Cardiac fibroblast (primary cell): ENCODE data around the gene FOXJ1.

Experiments
- DNase-seq, 2 donors: peaks; one replicate each; pipeline versions ENCODE4 v3.0.0 to v3.0.0-alpha.2; 2010; ENCODE audit warnings: low read depth in 2 of 2
- H3K4me3 ChIP-seq, 2 donors: replicated peaks in 1 of 2; 1 replicate in 1 of 2; 2 replicates in 1 of 2; pipeline ENCODE4 v1.5.1; 2011; ENCODE audit warnings: low read depth in 2 of 2, low read length in 2 of 2, mild to moderate bottlenecking in 2 of 2, moderate library complexity in 1 of 2
- TF ChIP-seq, protein P1 (sequence below): IDR thresholded peaks from one replicate; pipeline ENCODE4 v1.5.1; 2011; ENCODE audit warnings: low read depth, mild to moderate bottlenecking, low read length, inconsistent platforms

The FOXJ1 gene

DNA sequence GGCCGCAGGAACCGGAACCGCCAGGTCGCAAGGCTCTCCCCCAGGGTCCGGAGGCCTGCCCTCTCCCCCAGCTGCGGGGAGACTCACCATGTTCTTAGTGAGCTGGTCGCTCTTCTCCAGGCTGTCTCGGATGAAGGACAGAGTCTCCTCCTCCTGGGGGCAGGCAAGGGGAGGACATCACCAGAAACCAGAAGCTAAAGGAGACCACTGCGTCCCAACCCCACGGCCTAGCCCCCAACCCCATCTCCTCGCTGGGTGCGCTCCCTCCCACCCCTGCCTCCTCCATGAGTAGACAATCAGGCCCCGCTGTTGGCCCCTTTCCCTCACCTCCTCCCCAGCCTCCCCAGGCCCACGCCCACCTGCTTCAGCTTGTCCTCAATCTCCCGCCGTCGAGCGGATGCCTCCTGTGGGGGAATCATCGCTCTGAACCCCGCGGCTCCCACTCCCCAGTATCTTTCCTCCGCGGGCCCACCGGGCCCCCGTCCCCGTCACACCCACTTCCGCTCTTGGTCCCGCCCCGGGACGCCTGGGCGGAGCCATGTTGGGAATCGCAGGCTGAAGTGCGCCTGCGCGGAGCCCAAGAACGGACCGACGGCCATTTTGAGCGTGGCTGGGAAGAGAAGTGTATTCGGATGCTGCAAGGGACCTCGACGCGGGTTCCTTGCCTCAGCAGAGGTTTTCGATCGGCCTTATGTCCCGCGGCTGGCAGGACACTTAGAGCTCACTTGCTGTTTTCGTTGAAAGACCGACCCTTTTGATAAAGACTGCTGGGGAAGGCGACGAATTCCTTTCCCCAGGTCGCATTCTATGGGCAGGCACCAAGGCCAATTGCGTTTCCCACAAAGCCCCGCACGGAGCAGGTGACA is 37.5 kb downstream of the FOXJ1 start, which contains the start of gene EXOC7:
EXOC7 (minus strand) TSS at position 514 of the 866 bp plus-strand sequence; CDS start at position 419, 95 bp downstream.
- peak within 1 kb of the TSS; percentile 73 to 83 for H3K4me3 ChIP-seq
- TF ChIP-seq, protein P1, sequence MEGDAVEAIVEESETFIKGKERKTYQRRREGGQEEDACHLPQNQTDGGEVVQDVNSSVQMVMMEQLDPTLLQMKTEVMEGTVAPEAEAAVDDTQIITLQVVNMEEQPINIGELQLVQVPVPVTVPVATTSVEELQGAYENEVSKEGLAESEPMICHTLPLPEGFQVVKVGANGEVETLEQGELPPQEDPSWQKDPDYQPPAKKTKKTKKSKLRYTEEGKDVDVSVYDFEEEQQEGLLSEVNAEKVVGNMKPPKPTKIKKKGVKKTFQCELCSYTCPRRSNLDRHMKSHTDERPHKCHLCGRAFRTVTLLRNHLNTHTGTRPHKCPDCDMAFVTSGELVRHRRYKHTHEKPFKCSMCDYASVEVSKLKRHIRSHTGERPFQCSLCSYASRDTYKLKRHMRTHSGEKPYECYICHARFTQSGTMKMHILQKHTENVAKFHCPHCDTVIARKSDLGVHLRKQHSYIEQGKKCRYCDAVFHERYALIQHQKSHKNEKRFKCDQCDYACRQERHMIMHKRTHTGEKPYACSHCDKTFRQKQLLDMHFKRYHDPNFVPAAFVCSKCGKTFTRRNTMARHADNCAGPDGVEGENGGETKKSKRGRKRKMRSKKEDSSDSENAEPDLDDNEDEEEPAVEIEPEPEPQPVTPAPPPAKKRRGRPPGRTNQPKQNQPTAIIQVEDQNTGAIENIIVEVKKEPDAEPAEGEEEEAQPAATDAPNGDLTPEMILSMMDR: no peak
- DNase-seq: peak; percentile 93

DNA sequence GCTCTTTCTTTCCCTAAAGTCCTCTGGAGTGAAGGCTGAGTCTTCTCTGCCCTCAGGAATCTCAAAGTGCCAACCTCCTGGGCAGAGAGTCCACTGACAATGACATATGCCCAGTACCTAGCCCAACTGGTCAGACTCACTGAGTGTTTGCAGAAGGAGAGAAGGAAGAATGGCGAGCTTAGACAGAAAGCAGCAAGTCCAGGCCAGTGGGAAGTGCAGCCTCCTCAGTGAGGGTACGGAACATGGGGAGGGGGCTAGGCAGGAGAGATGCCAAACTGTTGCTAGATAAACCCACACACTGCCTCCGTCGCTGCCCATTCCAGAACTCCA is 38.1 kb downstream of the FOXJ1 start:
- TF ChIP-seq, protein P1: no peak
- H3K4me3 ChIP-seq: peak overlapping the region; percentile 73 to 83
- DNase-seq: no peak

DNA sequence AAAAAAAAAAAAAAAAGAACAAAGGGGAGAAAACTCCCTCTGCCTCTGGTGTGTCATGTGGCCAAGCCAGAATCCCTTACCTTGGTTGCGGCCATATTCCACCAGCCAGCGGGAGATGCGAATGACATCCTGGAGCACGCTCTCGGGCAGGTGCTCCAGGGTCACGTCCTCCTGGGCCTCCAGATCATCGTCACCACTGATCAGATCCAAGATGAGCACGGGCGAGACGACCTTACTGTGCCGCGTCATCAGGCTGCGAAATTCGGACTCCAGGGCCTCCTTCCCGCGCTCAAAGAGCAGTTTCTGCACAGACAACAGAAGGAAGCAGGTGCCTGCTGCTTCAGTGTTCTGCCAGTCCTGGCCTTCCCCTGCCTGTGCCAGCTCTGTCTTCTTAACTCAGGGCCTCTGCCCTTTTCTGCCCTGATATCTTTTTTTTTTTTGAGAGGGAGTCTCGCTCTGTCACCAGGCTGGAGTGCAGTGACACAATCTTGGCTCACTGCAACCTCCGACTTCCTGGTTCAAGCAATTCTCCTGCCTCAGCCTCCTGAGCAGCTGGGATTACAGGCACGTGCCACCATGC is 43.2 kb downstream of the FOXJ1 start:
- no peak overlapping the region for H3K4me3 ChIP-seq
- no peak for DNase-seq
- TF ChIP-seq, protein P1: no peak

DNA sequence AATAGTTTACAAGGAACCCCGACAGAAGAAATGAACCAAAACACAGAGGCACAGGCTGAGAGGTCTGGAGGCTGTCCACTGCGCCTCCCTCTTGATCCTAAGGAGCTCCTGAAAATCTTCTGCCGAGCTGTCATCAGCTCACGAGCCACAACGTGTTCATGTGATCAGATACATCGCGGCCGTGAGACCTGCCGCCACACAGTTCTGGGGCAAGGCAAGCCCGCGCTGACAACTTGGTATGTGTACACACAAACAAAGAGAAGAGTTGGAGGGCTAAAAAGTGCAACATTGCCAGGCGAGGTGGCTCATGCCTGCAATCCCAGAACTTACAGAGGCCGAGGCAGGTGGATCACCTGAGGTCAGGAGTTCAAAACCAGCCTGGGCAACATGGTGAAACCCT is 45.1 kb downstream of the FOXJ1 start:
- no peak overlapping the region for H3K4me3 ChIP-seq
- TF ChIP-seq, protein P1: no peak
- no peak for DNase-seq

DNA sequence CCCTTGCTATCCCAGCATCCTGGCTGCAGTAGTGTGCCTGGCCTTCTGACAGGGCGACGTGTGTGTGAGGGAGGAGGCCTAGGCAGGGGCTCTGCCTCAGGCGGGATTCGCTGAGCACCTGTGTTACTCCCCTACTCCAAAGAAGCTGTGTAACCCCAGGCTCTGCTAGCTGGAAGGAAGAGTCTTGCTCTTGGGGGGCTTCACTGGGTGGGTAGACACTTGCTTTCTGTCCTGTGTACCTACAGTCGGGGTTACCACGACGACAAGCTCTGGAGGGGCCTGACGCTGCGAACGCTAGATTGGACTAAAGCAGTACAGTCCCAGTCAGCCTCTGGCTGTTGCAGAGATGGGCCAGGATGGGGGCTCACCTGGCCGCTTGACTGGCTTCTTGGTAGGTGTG is 47.0 kb downstream of the FOXJ1 start:
- TF ChIP-seq, protein P1: no peak
- DNase-seq: no peak
- no peak overlapping the region for H3K4me3 ChIP-seq

DNA sequence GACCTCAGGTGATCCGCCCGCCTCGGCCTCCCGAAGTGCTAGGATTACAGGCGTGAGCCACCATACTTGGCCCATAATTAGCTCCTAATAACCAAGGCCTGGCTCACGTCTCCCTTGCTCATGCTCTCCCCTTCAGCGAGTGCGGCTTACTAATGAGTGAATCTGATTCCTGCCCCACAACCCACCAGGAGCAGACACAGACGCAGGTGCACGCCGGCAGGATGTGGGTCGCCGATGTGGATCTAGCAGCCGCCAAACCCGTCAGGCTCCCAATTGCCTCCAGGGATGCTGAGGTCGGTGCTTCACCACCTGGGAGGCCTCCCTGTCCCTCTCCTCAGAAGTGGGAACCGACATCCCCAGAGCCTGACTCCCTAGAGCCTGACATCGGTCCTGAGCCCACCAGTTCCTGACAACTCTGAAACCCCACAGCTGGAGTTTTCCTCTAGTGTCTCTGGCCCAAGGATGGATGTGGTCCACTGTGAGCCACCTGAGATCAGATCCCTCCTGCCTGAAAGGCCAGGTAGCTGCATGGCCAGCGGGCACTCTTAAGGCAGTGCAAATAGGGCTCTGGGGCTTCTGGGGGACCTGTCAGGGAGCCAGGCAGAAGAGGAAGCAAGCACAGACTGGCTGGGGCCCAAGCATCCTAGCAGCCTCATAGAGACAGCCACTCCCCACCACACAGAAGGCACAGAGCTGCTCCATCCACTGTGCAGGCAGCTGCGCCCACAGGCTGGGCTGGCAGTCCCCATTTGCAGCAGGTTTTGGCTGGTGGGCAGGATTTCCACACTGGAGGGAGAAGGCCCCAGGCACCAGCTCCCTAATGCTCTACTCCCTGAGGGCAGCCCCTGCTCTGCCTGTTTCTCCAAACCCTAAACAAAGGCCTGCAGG is 48.3 kb downstream of the FOXJ1 start:
- TF ChIP-seq, protein P1: no peak
- DNase-seq: no peak

More for the DNA sequence above, 48.3 kb downstream of the FOXJ1 start:
- no peak overlapping the region for H3K4me3 ChIP-seq
